Neuron (in vitro differentiated cells): ENCODE measurements around the gene ZNF474.

Experiments
- H2AFZ ChIP-seq: one replicate; pipeline ENCODE4 v1.6.1; 2013; ENCODE audit warnings: low read depth, mild to moderate bottlenecking, inconsistent platforms, low read length, moderate library complexity
- H3K27me3 ChIP-seq: one replicate; pipeline ENCODE4 v1.6.1; 2013; ENCODE audit warnings: low read length; ENCODE audit not compliant: insufficient read depth
- H3K36me3 ChIP-seq: one replicate; pipeline ENCODE4 v1.6.1; 2013; ENCODE audit warnings: low read length; ENCODE audit not compliant: insufficient read depth
- H3K4me1 ChIP-seq: one replicate; pipeline ENCODE4 v1.6.1; 2013; ENCODE audit warnings: low read length; ENCODE audit not compliant: insufficient read depth
- H3K4me3 ChIP-seq: 2 replicates; pipeline ENCODE4 v1.5.1; 2013; ENCODE audit warnings: mild to moderate bottlenecking, low read length, moderate library complexity
- H3K9me3 ChIP-seq: one replicate; pipeline ENCODE4 v1.6.1; 2013; ENCODE audit warnings: low read length

Gene ZNF474

GRCh38 chr5:122124766-122125165 lies 4.6 kb upstream of the ZNF474 start:
- no peak overlapping the region for H2AFZ ChIP-seq
- H3K36me3 ChIP-seq = no peaks in the 10 kb centered on the region
- no peak overlapping the region for H3K4me3 ChIP-seq

GRCh38 chr5:122126177-122126755 lies 3.1 kb upstream of the ZNF474 start:
- Histone ChIP-seq H3K4me3 (no peak overlapping the region), H3K27me3 (no peaks in the 10 kb centered on the region), H3K4me1 (peaks cover 15% of the 10 kb centered on the region), H2AFZ (no peak overlapping the region), H3K9me3 (no peaks in the 10 kb centered on the region), H3K36me3 (no peaks in the 10 kb centered on the region)

More at GRCh38 chr5:122124766-122125165, 4.6 kb upstream of the ZNF474 start:
- H3K27me3 ChIP-seq = no peaks in the 10 kb centered on the region
- H3K9me3 ChIP-seq = no peaks in the 10 kb centered on the region
- H3K4me1 ChIP-seq = peaks cover 11% of the 10 kb centered on the region

GRCh38 chr5:122126756-122127321 lies 2.5 kb upstream of the ZNF474 start:
- no peaks in the 10 kb centered on the region for H3K9me3 ChIP-seq
- H3K36me3 ChIP-seq = no peaks in the 10 kb centered on the region
- H3K27me3 ChIP-seq = no peaks in the 10 kb centered on the region
- H3K4me3 ChIP-seq = no peak overlapping the region
- peak overlapping the region; percentile 15 for H2AFZ ChIP-seq
- H3K4me1 ChIP-seq = peaks cover 15% of the 10 kb centered on the region

- H3K4me1 ChIP-seq = peaks cover 15% of the 10 kb centered on the region
- H3K36me3 ChIP-seq = no peaks in the 10 kb centered on the region
- H3K27me3 ChIP-seq = no peaks in the 10 kb centered on the region
- no peak overlapping the region for H2AFZ ChIP-seq
- no peak overlapping the region for H3K4me3 ChIP-seq
- no peaks in the 10 kb centered on the region for H3K9me3 ChIP-seq
Measured at GRCh38 chr5:122130152-122130551, 806 bp downstream of the ZNF474 start.

- Histone ChIP-seq H3K27me3 (no peaks in the 10 kb centered on the region), H3K9me3 (no peaks in the 10 kb centered on the region)
Measured at GRCh38 chr5:122137702-122138101, 8.4 kb downstream of the ZNF474 start.

GRCh38 chr5:122138356-122138755 lies 9.0 kb downstream of the ZNF474 start:
- Histone ChIP-seq H3K4me1 (no peaks in the 10 kb centered on the region), H2AFZ (no peak overlapping the region), H3K36me3 (no peaks in the 10 kb centered on the region), H3K27me3 (no peaks in the 10 kb centered on the region), H3K9me3 (no peaks in the 10 kb centered on the region), H3K4me3 (no peak overlapping the region)

More at GRCh38 chr5:122137702-122138101, 8.4 kb downstream of the ZNF474 start:
- Histone ChIP-seq H3K4me1 (no peaks in the 10 kb centered on the region), H3K4me3 (no peak overlapping the region), H2AFZ (no peak overlapping the region), H3K36me3 (no peaks in the 10 kb centered on the region)

- Histone ChIP-seq H3K27me3 (no peaks in the 10 kb centered on the region), H3K9me3 (no peaks in the 10 kb centered on the region), H3K36me3 (no peaks in the 10 kb centered on the region), H3K4me1 (peaks cover under 1% of the 10 kb centered on the region), H3K4me3 (no peak overlapping the region), H2AFZ (no peak overlapping the region)
Measured at GRCh38 chr5:122140900-122141299, 11.6 kb downstream of the ZNF474 start.

GRCh38 chr5:122141751-122142150 lies 12.4 kb downstream of the ZNF474 start:
- no peak overlapping the region for H3K4me3 ChIP-seq
- H3K9me3 ChIP-seq = no peaks in the 10 kb centered on the region
- no peak overlapping the region for H2AFZ ChIP-seq
- H3K36me3 ChIP-seq = no peaks in the 10 kb centered on the region
- H3K27me3 ChIP-seq = no peaks in the 10 kb centered on the region
- H3K4me1 ChIP-seq = peaks cover 2% of the 10 kb centered on the region

- Histone ChIP-seq H2AFZ (no peak overlapping the region), H3K4me1 (peaks cover 2% of the 10 kb centered on the region), H3K27me3 (no peaks in the 10 kb centered on the region), H3K36me3 (no peaks in the 10 kb centered on the region), H3K4me3 (no peak overlapping the region), H3K9me3 (no peaks in the 10 kb centered on the region)
Measured at GRCh38 chr5:122142480-122143164, 13.3 kb downstream of the ZNF474 start.

- peaks cover 2% of the 10 kb centered on the region for H3K4me1 ChIP-seq
- no peak overlapping the region for H2AFZ ChIP-seq
- H3K27me3 ChIP-seq = no peaks in the 10 kb centered on the region
- H3K9me3 ChIP-seq = no peaks in the 10 kb centered on the region
- no peak overlapping the region for H3K4me3 ChIP-seq
- no peaks in the 10 kb centered on the region for H3K36me3 ChIP-seq
Measured at GRCh38 chr5:122144236-122144635, 14.9 kb downstream of the ZNF474 start.

GRCh38 chr5:122145906-122146305 lies 16.6 kb downstream of the ZNF474 start:
- Histone ChIP-seq H3K9me3 (no peaks in the 10 kb centered on the region), H3K4me3 (no peak overlapping the region), H3K27me3 (no peaks in the 10 kb centered on the region), H2AFZ (no peak overlapping the region), H3K36me3 (no peaks in the 10 kb centered on the region), H3K4me1 (peaks cover 2% of the 10 kb centered on the region)

GRCh38 chr5:122149321-122150090 lies 20.2 kb downstream of the ZNF474 start:
- Histone ChIP-seq H2AFZ (no peak overlapping the region), H3K9me3 (no peaks in the 10 kb centered on the region), H3K4me3 (no peak overlapping the region), H3K36me3 (no peaks in the 10 kb centered on the region), H3K4me1 (peaks cover 2% of the 10 kb centered on the region), H3K27me3 (no peaks in the 10 kb centered on the region)

GRCh38 chr5:122150215-122150614 lies 20.9 kb downstream of the ZNF474 start:
- no peaks in the 10 kb centered on the region for H3K27me3 ChIP-seq
- H3K4me3 ChIP-seq = no peak overlapping the region
- peaks cover 2% of the 10 kb centered on the region for H3K4me1 ChIP-seq
- H2AFZ ChIP-seq = no peak overlapping the region
- H3K9me3 ChIP-seq = no peaks in the 10 kb centered on the region
- no peaks in the 10 kb centered on the region for H3K36me3 ChIP-seq
